ENCODE data around the gene PAOX.
A peak's percentile ranks its signal among the peaks of the same experiment; 100 is the strongest.
"Not testable (repeated sequence)": the region's sequence is repeated elsewhere in the genome, so short reads cannot be mapped to it uniquely, and the experiment has no call there.

Gene PAOX

GRCh38 chr10:133365461-133366129 is 13.5 kb upstream of the PAOX start:
- DNase-seq: peak; percentile 23

GRCh38 chr10:133366130-133366478 is 13.0 kb upstream of the PAOX start:
- DNase-seq: no peak

GRCh38 chr10:133366751-133367150 is 12.3 kb upstream of the PAOX start:
- DNase-seq: no peak

- DNase-seq: not testable (repeated sequence)
Observed at GRCh38 chr10:133367461-133367860, 11.6 kb upstream of the PAOX start.

- no peak for DNase-seq
Observed at GRCh38 chr10:133368153-133368552, 10.9 kb upstream of the PAOX start.

- DNase-seq: no peak
Observed at GRCh38 chr10:133370030-133370786, 8.9 kb upstream of the PAOX start.

- no peak for DNase-seq
Observed at GRCh38 chr10:133372507-133372906, 6.6 kb upstream of the PAOX start.

GRCh38 chr10:133373174-133374090 is 5.6 kb upstream of the PAOX start, which contains the start of gene ECHS1:
ECHS1 (minus strand) TSS chr10:133373354; CDS start chr10:133373333, 21 bp downstream.
- peak; percentile 25 for DNase-seq

- no peak for DNase-seq
Observed at GRCh38 chr10:133375357-133376115, 3.5 kb upstream of the PAOX start.

GRCh38 chr10:133376183-133376582 is 2.9 kb upstream of the PAOX start:
- not testable (repeated sequence) for DNase-seq

GRCh38 chr10:133377025-133377817 is 1.8 kb upstream of the PAOX start:
- no peak for DNase-seq

GRCh38 chr10:133377818-133378250 is 1.2 kb upstream of the PAOX start:
- DNase-seq: no peak

GRCh38 chr10:133378251-133379096 is 588 bp upstream of the PAOX start:
- DNase-seq: no peak

- no peak for DNase-seq
Observed at GRCh38 chr10:133379801-133380666, 972 bp downstream of the PAOX start.

GRCh38 chr10:133381036-133381435 is 2.0 kb downstream of the PAOX start:
- no peak for DNase-seq

GRCh38 chr10:133383551-133383950 is 4.5 kb downstream of the PAOX start:
- DNase-seq: no peak

GRCh38 chr10:133384071-133384470 is 5.0 kb downstream of the PAOX start:
- DNase-seq: no peak

GRCh38 chr10:133385214-133385613 is 6.2 kb downstream of the PAOX start:
- DNase-seq: no peak

GRCh38 chr10:133386951-133387350 is 7.9 kb downstream of the PAOX start:
- DNase-seq: not testable (repeated sequence)

Data from NCI-H1694 treated with DMSO at 0.1 percent for 48 hours (cell line).